GM18507 (cell line): Measurements from ENCODE around the gene NADK2.
"Not testable (repeated sequence)": the region's sequence is repeated elsewhere in the genome, so short reads cannot be mapped to it uniquely, and the experiment has no call there.

Experiments used
- DNase-seq: peaks from one replicate; pipeline ENCODE4 v3.0.0; 2011; ENCODE audit warnings: low read depth; ENCODE audit not compliant: insufficient read length; ENCODE audit errors: extremely low spot score
- FAIRE-seq: peaks from 2 replicates; lab custom pipeline; 2011; peaks lifted over from hg19 to GRCh38; lab: Jason Lieb, UNC

NADK2 gene

GRCh38 chr5:36241631-36242533, at the start of gene NADK2:
Gene NADK2, minus strand, starts transcription at chr5:36241925. Its CDS starts 127 bp downstream, at chr5:36241798.
- DNase-seq (peak; percentile 92), FAIRE-seq (peak; percentile 95)

- DNase-seq, result no peak
- no peak for FAIRE-seq
Observed at GRCh38 chr5:36285837-36286615, 44.3 kb upstream of the NADK2 start.

- not testable (repeated sequence) for DNase-seq, FAIRE-seq
Observed at GRCh38 chr5:36283775-36284174, 42.0 kb upstream of the NADK2 start.

GRCh38 chr5:36281626-36282025, 39.9 kb upstream of the NADK2 start:
- FAIRE-seq (no peak), DNase-seq (no peak)

- no peak for DNase-seq
- FAIRE-seq, result no peak
Observed at GRCh38 chr5:36279054-36279698, 37.5 kb upstream of the NADK2 start.

GRCh38 chr5:36277521-36278176, 35.9 kb upstream of the NADK2 start:
- FAIRE-seq, result no peak
- DNase-seq, result no peak

- FAIRE-seq (no peak), DNase-seq (no peak)
Observed at GRCh38 chr5:36276864-36277263, 35.1 kb upstream of the NADK2 start.

- FAIRE-seq (no peak), DNase-seq (no peak)
Observed at GRCh38 chr5:36273809-36274526, 32.2 kb upstream of the NADK2 start.

GRCh38 chr5:36272136-36272690, 30.5 kb upstream of the NADK2 start:
- FAIRE-seq, result no peak
- no peak for DNase-seq

GRCh38 chr5:36270876-36271575, 29.3 kb upstream of the NADK2 start:
- DNase-seq, result no peak
- FAIRE-seq, result no peak

GRCh38 chr5:36270175-36270574, 28.4 kb upstream of the NADK2 start:
- no peak for DNase-seq
- FAIRE-seq, result no peak

GRCh38 chr5:36269478-36269877, 27.8 kb upstream of the NADK2 start:
- no peak for FAIRE-seq
- no peak for DNase-seq

GRCh38 chr5:36267905-36268304, 26.2 kb upstream of the NADK2 start:
- FAIRE-seq (no peak), DNase-seq (no peak)

- DNase-seq (no peak), FAIRE-seq (no peak)
Observed at GRCh38 chr5:36264202-36264760, 22.6 kb upstream of the NADK2 start.

- DNase-seq, result no peak
Observed at GRCh38 chr5:36261186-36261585, 19.5 kb upstream of the NADK2 start.

GRCh38 chr5:36253575-36253974, 11.8 kb upstream of the NADK2 start:
- no peak for DNase-seq
- FAIRE-seq, result no peak

More at GRCh38 chr5:36261186-36261585, 19.5 kb upstream of the NADK2 start:
- no peak for FAIRE-seq

GRCh38 chr5:36252722-36253365, 11.1 kb upstream of the NADK2 start:
- FAIRE-seq (no peak), DNase-seq (no peak)
